ENCODE measurements around the gene MRAS. TPM values are rescaled to one million over a fixed set of nuclear protein-coding genes. Genes with fewer than 3 reads are reported as not detected.

MRAS gene
- total RNA-seq: 12.7 and 17.2 TPM in 2 replicates

DNA sequence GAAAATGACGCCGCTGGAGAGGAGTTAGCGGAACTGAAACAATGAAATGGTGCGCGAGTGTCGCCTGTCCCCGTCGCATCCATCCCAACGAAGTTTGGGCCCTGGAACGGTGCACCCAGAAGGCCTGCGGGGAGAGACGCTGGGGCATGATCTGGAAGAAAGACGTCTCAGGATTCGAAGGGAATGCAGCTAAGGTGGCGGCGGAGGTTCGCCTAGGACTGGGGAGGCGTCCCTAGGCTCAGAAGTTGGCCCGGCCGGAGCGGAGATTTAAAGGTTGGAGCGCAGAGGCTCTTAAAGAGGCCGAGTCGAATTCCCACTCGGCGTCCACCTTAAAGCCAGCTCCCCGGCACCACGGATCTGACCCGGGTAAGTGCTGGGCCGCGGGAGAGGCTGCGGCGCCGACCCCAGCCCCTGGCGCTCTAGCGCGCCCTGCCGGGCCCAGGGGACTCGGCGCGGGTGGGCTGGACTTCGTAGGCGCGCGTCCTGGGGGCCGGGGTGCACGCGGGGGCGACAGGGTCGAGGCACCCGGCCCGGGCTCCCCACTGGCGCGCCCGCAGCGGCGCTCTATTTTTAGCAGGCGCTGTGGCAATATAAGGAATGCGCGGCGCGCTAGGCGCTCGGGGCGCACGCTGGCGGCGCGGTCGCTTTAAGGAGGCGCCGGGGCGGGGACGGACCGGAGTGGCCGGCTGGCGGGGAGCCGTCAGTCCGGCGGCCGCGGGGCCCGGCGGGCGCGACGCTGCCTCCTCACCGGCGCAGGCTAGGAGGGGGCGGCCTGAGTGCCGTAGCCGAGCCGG, at the start of gene MRAS:
Gene MRAS (plus strand): TSS at position 620 of the 794 bp plus-strand sequence. CDS start 24,305 bp downstream, outside the sequence.
- TF ChIP-seq, protein P1, sequence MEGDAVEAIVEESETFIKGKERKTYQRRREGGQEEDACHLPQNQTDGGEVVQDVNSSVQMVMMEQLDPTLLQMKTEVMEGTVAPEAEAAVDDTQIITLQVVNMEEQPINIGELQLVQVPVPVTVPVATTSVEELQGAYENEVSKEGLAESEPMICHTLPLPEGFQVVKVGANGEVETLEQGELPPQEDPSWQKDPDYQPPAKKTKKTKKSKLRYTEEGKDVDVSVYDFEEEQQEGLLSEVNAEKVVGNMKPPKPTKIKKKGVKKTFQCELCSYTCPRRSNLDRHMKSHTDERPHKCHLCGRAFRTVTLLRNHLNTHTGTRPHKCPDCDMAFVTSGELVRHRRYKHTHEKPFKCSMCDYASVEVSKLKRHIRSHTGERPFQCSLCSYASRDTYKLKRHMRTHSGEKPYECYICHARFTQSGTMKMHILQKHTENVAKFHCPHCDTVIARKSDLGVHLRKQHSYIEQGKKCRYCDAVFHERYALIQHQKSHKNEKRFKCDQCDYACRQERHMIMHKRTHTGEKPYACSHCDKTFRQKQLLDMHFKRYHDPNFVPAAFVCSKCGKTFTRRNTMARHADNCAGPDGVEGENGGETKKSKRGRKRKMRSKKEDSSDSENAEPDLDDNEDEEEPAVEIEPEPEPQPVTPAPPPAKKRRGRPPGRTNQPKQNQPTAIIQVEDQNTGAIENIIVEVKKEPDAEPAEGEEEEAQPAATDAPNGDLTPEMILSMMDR (conservative IDR thresholded peaks at IDR 0.05; ENCODE audit: low read depth, low read length): peak; percentile 42
- DNase-seq (ENCODE audit: low read depth): no peak
- H3K4me3 ChIP-seq (ENCODE audit: low read depth, low read length): peak within 1 kb of the TSS; percentile 82

DNA sequence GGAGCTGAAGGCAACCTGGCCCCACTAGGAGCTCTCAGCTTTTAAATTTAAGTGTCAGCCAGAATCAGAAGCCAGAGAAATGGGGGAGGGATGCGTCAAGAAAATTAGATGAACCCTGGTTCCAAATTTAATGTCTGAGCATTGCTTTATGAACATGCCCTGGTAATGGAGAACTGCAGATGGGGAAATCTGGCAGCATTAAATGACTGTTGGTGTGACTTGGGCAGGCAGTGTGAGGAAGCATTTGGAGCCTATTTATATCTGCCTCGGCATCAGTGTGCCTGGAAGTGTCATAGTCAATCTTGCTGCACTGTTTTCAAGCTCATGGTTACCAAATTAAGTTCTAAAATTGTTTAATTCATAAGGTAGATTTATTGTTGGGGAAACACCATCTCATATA, 47.7 kb upstream of the MRAS start:
- no peak overlapping the region for H3K4me3 ChIP-seq (ENCODE audit: low read depth, low read length)
- DNase-seq (ENCODE audit: low read depth): no peak
- TF ChIP-seq, protein P1 (conservative IDR thresholded peaks at IDR 0.05; ENCODE audit: low read depth, low read length): no peak

DNA sequence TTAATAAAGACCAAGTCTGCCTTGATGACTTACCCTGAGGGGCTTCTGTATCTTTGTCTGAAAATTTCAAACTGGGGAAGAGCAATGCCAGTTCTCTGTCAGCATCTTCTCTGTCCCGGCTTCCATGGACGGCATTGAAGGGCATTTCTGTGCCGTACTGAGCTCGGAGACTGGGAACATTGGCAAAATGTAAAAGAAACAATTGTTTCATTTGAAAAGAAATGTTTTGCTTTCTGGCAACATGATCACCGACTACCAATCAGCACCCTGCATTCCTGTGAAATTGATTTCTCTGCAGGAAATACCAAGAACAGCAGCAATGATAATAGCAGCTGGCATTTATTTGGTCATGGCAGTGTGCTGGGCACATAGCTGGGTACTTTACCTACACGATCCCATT, 44.9 kb upstream of the MRAS start:
- no peak for DNase-seq (ENCODE audit: low read depth)
- TF ChIP-seq, protein P1 (conservative IDR thresholded peaks at IDR 0.05; ENCODE audit: low read depth, low read length): no peak
- H3K4me3 ChIP-seq (ENCODE audit: low read depth, low read length): no peak overlapping the region

DNA sequence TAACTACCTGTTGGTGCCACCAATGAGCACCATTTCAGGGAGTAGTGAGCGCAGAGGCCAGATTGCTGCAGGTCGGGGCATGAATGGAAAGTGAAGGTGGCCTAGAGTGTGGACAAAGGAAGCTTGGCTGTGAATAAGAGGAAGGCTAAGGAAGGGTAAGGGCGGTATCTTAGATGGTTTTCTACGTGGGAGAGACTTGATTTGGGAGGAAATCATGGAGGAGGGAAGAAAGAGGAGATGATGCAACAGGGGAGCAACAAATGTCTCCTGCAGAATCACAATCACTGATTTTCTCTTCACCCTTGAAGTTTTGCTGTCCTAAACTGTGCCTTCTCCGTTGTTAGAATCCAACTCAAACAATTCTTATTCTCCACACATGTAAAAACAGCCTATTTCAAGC, 40.5 kb upstream of the MRAS start:
- no peak overlapping the region for H3K4me3 ChIP-seq (ENCODE audit: low read depth, low read length)
- DNase-seq (ENCODE audit: low read depth): no peak
- TF ChIP-seq, protein P1 (conservative IDR thresholded peaks at IDR 0.05; ENCODE audit: low read depth, low read length): no peak

DNA sequence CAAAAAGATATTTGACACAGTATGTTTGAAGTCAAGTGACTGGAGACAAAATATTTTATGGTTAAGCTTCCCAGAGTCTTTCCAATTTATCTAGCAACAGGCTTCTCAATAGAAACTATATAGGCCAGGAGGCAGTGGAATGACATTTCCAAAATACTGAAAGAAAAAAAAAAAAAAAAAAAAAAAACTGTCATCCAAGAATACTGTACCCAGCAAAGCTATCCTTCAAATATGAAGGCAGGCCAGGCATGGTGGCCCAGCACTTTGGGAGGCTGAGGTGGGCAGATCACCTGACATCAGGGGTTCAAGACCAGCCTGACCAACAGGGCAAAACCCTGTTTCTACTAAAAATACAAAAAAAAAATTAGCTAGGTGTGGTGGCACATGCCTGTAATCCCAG, 39.6 kb upstream of the MRAS start:
- DNase-seq (ENCODE audit: low read depth): no peak
- no peak overlapping the region for H3K4me3 ChIP-seq (ENCODE audit: low read depth, low read length)
- TF ChIP-seq, protein P1 (conservative IDR thresholded peaks at IDR 0.05; ENCODE audit: low read depth, low read length): no peak

DNA sequence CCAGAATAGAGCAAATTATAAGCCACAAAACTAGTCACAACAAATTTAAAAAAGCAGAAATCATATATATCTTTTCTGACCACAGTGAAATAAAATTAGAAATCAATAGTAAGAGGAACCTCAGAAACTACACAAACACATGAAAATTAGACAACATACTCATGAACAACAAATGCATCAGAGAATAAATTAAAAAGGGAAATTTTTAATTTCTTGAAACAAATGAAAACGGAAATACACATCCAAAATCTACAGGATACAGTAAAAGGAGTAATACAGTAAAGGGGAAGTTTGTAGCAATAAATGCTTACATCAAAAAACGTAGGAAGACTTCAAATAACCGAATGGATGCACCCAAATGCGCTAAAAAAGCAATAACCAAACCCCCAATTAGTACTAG, 37.9 kb upstream of the MRAS start:
- TF ChIP-seq, protein P1 (conservative IDR thresholded peaks at IDR 0.05; ENCODE audit: low read depth, low read length): no peak
- DNase-seq (ENCODE audit: low read depth): no peak
- no peak overlapping the region for H3K4me3 ChIP-seq (ENCODE audit: low read depth, low read length)

DNA sequence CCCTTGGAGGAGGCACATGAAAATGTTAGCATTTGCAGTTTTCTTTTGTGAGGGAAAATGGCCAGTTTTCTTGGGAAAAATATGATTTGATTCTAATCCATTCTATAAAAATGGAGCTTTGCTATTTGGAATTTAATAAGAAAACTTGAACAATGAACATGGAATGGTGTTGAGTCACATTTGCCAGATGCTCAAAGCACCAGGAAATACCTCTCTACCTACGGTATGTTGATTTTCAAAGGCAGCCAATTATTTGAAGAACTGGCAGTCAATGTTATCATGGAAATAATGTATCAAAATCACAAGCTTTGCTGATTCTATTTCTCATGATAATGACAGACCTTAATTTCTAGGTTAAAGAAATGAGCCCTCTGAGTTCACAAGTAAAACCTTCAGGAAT, 33.6 kb upstream of the MRAS start:
- no peak for DNase-seq (ENCODE audit: low read depth)
- no peak overlapping the region for H3K4me3 ChIP-seq (ENCODE audit: low read depth, low read length)
- TF ChIP-seq, protein P1 (conservative IDR thresholded peaks at IDR 0.05; ENCODE audit: low read depth, low read length): no peak

Measured in epithelial cell of proximal tubule (primary cell).